ENCODE results near the gene LRRK2. TPM values are rescaled to one million over a fixed set of nuclear protein-coding genes. Genes with fewer than 3 reads are reported as not detected.
A peak's percentile ranks its signal among the peaks of the same experiment; 100 is the strongest.

The LRRK2 gene
- total RNA-seq, 4 donors from 2014 or later = 24.0 to 32.8 (median 29.2) TPM

DNA sequence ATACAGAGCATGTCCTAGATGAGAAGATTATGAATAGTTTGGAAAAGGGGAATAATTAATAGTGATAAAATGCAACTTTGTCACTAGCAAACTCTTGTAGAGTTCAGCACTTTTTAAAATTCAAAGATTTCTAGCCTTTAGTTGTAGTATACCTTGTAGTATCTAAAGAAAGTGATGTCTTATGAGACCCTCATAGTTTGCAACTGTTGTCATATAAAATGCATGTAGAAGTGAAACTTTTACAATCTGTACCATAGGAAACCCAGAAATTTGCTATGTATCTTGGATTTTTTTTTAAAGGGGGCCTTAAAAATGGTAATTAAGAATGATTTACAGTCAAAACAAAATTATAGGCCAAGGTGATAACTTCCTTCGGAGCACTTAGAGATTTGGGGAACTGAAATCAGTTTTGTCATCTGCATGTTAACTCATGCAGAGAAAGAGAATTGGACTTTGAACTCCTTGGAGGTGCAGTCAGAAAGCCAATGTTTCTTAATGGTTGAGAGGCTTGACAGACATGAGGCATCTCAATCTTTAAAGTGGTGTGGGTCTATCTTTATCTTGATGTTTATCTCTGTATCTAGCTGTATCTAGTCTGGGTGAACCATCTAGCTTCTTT lies 1.3 kb downstream of the LRRK2 start:
- 16% methylated on average over 1 of the region's 1 CpG for WGBS
- peak overlapping the region; percentile 70 to 90 (median 82) for H3K4me3 ChIP-seq
- peak overlapping the region; percentile 93 to 99 (median 97) for H3K27ac ChIP-seq (replicated peaks in 1 of 4)
- DNase-seq (ENCODE audit: extremely low spot score) = no peak
- TF ChIP-seq EP300 (IDR thresholded peaks at IDR 0.05) = no peak
- TF ChIP-seq, protein P1, sequence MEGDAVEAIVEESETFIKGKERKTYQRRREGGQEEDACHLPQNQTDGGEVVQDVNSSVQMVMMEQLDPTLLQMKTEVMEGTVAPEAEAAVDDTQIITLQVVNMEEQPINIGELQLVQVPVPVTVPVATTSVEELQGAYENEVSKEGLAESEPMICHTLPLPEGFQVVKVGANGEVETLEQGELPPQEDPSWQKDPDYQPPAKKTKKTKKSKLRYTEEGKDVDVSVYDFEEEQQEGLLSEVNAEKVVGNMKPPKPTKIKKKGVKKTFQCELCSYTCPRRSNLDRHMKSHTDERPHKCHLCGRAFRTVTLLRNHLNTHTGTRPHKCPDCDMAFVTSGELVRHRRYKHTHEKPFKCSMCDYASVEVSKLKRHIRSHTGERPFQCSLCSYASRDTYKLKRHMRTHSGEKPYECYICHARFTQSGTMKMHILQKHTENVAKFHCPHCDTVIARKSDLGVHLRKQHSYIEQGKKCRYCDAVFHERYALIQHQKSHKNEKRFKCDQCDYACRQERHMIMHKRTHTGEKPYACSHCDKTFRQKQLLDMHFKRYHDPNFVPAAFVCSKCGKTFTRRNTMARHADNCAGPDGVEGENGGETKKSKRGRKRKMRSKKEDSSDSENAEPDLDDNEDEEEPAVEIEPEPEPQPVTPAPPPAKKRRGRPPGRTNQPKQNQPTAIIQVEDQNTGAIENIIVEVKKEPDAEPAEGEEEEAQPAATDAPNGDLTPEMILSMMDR (IDR thresholded peaks at IDR 0.05) = no peak
- TF ChIP-seq POLR2AphosphoS5 (IDR thresholded peaks at IDR 0.05) = no peak
- TF ChIP-seq POLR2A (IDR thresholded peaks at IDR 0.05; ENCODE audit: low read depth) = no peak
- H3K36me3 ChIP-seq = no peaks in the 10 kb centered on the region
- H3K27me3 ChIP-seq = no peaks in the 10 kb centered on the region
- H3K4me1 ChIP-seq = peaks cover 11 to 55% (median 52%) of the 10 kb centered on the region in 4 donors
- no peaks in the 10 kb centered on the region for H3K9me3 ChIP-seq
- intact Hi-C loops (cut with DNase I) = no loop called here

DNA sequence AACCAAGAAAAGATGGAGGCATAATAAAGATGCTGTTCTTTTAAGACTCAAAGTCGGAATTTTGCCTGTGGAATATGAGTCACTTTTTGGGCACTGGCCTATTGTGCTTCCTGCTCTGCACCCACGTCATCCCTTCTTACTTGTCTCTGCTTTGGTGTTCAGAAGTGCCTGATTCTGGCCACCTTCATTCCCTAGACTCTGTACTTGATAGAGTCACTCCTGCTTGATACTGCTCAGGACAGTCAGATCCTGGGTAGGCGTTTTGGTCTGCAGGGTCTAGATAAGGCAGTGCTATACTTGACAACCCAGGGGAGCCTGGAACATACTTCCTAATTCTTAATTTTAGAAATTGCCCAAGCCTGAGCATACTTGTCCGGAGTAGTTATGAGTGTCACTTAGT lies 1.9 kb downstream of the LRRK2 start:
- no peaks in the 10 kb centered on the region for H3K9me3 ChIP-seq
- H3K27ac ChIP-seq (replicated peaks in 1 of 4) = peak overlapping the region; percentile 93 to 99 (median 97)
- no peaks in the 10 kb centered on the region for H3K27me3 ChIP-seq
- 16% methylated on average over 4 of the region's 4 CpGs for WGBS
- no peaks in the 10 kb centered on the region for H3K36me3 ChIP-seq
- intact Hi-C loops (cut with DNase I) = no loop called here
- TF ChIP-seq POLR2AphosphoS5 (IDR thresholded peaks at IDR 0.05) (peak; percentile 51 to 72), POLR2A (IDR thresholded peaks at IDR 0.05; ENCODE audit: low read depth) (no peak)
- peak overlapping the region; percentile 70 to 90 (median 82) for H3K4me3 ChIP-seq
- H3K4me1 ChIP-seq = peaks cover 11 to 55% (median 52%) of the 10 kb centered on the region in 4 donors
- peak; percentile 94 for DNase-seq (ENCODE audit: extremely low spot score)

DNA sequence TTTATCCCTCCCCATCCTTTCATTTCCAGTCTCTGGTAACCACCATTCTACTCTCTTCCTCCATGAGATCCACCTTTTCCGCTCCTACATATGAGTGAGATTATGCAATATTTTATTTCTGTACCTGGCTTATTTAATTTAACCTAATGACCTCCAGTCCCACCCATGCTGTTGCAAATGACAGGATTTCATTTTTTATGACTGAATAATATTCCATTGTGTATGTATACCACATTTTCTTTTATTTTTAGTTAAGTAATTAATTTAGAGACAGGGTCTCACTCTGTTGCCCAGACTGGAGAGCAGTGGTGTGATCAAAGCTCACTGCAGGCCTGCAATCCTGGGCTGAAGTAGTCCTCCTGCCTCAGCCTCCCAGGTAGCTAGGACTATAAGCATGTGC lies 2.6 kb downstream of the LRRK2 start:
- WGBS = 93% methylated on average over 1 of the region's 1 CpG
- peak overlapping the region in 1 of 4 donors; percentile 70 for H3K4me3 ChIP-seq
- H3K27ac ChIP-seq (replicated peaks in 1 of 4) = peak overlapping the region in 3 of 4 donors; percentile 93 to 97 (median 97)
- H3K36me3 ChIP-seq = peaks cover 0 to 6% (median 0%) of the 10 kb centered on the region in 4 donors
- H3K27me3 ChIP-seq = no peaks in the 10 kb centered on the region
- no peak for TF ChIP-seq POLR2AphosphoS5 (IDR thresholded peaks at IDR 0.05)
- DNase-seq (ENCODE audit: extremely low spot score) = no peak
- intact Hi-C loops (cut with DNase I) = no loop called here
- no peaks in the 10 kb centered on the region for H3K9me3 ChIP-seq
- H3K4me1 ChIP-seq = peaks cover 11 to 55% (median 52%) of the 10 kb centered on the region in 4 donors

DNA sequence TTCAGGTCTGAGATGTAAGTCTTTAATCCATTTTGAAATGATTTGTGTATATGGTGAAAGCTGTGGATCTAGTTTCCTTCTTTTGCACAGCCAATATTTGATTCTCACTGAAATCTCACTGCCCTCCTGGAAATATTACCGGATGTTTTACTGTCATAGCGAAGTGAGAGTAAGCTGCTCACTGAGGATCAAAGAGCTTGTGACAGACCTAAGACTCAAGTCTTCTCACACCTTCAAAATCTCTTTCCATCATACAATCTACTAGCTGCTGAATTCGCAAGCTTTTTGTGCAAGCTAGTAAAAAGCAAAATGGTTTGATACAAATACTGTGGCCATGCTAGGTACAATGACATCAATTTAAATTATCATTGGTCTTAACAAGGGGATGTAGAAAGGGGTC lies 3.9 kb downstream of the LRRK2 start:
- no peak overlapping the region for H3K4me3 ChIP-seq
- peaks cover 11 to 43% (median 43%) of the 10 kb centered on the region in 4 donors for H3K4me1 ChIP-seq
- no peak for TF ChIP-seq EP300 (IDR thresholded peaks at IDR 0.05)
- WGBS = 60% methylated on average over 3 of the region's 3 CpGs
- intact Hi-C loops (cut with DNase I) = no loop called here
- no peak for DNase-seq (ENCODE audit: extremely low spot score)
- no peaks in the 10 kb centered on the region for H3K27me3 ChIP-seq
- no peak overlapping the region for H3K27ac ChIP-seq (replicated peaks in 1 of 4)
- H3K36me3 ChIP-seq = peaks cover 0 to 17% (median 5%) of the 10 kb centered on the region in 4 donors
- no peaks in the 10 kb centered on the region for H3K9me3 ChIP-seq

DNA sequence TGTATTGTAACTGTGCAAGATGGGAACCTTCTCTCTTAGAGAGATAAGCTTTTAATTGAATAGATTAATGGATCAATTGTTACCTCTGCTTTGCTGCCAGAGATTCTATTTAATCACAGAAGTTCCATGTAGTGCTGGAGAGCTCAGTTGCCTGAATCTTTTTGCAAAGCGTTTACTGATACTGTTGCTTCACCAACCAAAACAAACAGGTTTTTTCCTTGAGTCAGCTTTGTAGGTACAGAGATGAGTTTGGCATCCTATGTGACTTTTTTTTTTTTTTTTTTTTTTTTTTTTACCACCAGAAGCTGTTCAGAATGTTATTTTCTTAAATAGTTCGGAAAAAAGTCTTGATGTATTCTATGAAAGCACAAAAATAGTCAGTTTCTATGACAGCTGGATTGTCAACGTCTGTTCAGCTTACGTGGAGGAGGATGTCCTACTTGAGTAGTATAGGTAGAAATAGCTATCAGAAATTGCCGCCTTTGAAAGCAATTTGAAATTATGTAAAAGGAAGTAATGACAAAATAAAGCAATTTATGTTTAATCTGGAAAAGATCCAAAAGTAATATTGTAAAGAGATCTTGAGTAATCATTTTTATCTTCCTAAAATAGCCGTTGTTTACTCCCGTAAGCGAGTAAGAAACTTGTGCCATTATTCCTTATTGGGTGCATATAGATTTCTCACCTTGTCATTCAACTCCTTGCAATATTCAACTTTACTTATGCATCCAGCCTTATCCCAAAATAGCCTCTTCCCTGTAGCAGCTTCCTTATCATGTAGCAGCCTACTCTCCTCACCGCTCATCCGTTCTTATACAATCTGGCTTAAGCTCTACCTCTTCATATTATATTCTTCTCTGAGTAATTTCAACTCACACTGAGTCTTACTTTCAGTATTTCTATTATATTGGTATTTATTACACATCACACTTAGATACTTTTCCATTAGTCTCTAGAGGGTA lies 5.2 kb downstream of the LRRK2 start:
- no peak overlapping the region for H3K27ac ChIP-seq (replicated peaks in 1 of 4)
- DNase-seq (ENCODE audit: extremely low spot score) = no peak
- intact Hi-C loops (cut with DNase I) = no loop called here
- H3K4me1 ChIP-seq = peaks cover 8 to 39% (median 37%) of the 10 kb centered on the region in 4 donors
- no peaks in the 10 kb centered on the region for H3K9me3 ChIP-seq
- H3K27me3 ChIP-seq = no peaks in the 10 kb centered on the region
- TF ChIP-seq POLR2AphosphoS5 (IDR thresholded peaks at IDR 0.05) (no peak), EP300 (IDR thresholded peaks at IDR 0.05) (no peak), POLR2A (IDR thresholded peaks at IDR 0.05; ENCODE audit: low read depth) (no peak)
- TF ChIP-seq, protein P1 (IDR thresholded peaks at IDR 0.05) = no peak
- WGBS = 79% methylated on average over 10 of the region's 10 CpGs
- peaks cover 0 to 25% (median 6%) of the 10 kb centered on the region in 4 donors for H3K36me3 ChIP-seq
- H3K4me3 ChIP-seq = no peak overlapping the region

DNA sequence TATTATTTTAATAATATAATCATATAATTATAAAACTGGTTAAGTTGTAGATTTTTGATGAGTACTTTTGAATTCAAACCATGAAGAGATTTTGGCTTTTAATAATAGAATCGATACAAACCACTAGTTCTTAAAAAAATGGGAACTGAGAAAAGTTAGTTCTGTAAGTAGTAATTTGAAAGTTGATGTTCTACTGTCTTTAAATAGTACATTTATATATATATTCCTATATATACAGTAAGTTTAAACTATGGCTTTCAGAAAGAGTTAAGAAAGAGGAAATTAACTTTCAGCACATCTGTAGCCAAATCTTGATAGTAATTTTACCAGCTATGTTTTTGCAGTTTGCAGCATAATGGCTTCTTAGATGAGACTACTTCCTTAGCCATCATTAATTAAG lies 7.8 kb downstream of the LRRK2 start:
- no peak overlapping the region for H3K4me3 ChIP-seq
- H3K27ac ChIP-seq (replicated peaks in 1 of 4) = no peak overlapping the region
- no peaks in the 10 kb centered on the region for H3K27me3 ChIP-seq
- intact Hi-C loops (cut with DNase I) = no loop called here
- H3K9me3 ChIP-seq = no peaks in the 10 kb centered on the region
- 84% methylated on average over 1 of the region's 1 CpG for WGBS
- no peak for DNase-seq (ENCODE audit: extremely low spot score)
- TF ChIP-seq POLR2A (IDR thresholded peaks at IDR 0.05; ENCODE audit: low read depth) (no peak), POLR2AphosphoS5 (IDR thresholded peaks at IDR 0.05) (no peak)
- TF ChIP-seq, protein P1 (IDR thresholded peaks at IDR 0.05) = no peak
- peaks cover 0 to 43% (median 18%) of the 10 kb centered on the region in 4 donors for H3K36me3 ChIP-seq
- peaks cover 4 to 21% (median 20%) of the 10 kb centered on the region in 4 donors for H3K4me1 ChIP-seq
